HL-60 (cell line): ENCODE measurements around the gene PNMA8B.

ENCODE experiments used
- DNase-seq, 2 experiments: peaks; one replicate each; pipeline ENCODE4 v3.0.0-alpha.2; 2010 to 2020; ENCODE audit warnings: low read depth in 1 of 2, low spot score in 1 of 2
- H3K27ac ChIP-seq: fragments of 250-450 bp; sonication (Bioruptor Pico); replicated peaks from 2 replicates; pipeline ENCODE4 v1.5.1; 2020; ENCODE audit warnings: mild to moderate bottlenecking, moderate library complexity
- H3K27me3 ChIP-seq: fragments of 250-450 bp; sonication (Bioruptor Pico); 2 replicates; pipeline ENCODE4 v1.5.1; 2021; ENCODE audit warnings: mild to moderate bottlenecking, moderate library complexity; ENCODE audit not compliant: insufficient read depth, poor library complexity, severe bottlenecking
- H3K4me3 ChIP-seq: replicated peaks from 2 replicates; pipeline ENCODE4 v1.5.1; 2011; ENCODE audit warnings: mild to moderate bottlenecking, control low read depth, low read length; ENCODE audit not compliant: insufficient read depth
- GABPA ChIP-seq: IDR thresholded peaks from 2 replicates; pipeline ENCODE4 v1.6.1; 2012; ENCODE audit warnings: low read depth
- POLR2AphosphoS5 ChIP-seq: IDR thresholded peaks from 2 replicates; pipeline ENCODE4 v1.6.1; 2012; ENCODE audit warnings: low read depth
- SPI1 ChIP-seq: IDR thresholded peaks from 2 replicates; pipeline ENCODE4 v1.6.1; 2012; ENCODE audit warnings: low read depth, mild to moderate bottlenecking, borderline replicate concordance
- TF ChIP-seq, protein P1 (sequence below): IDR thresholded peaks from 2 replicates; pipeline ENCODE4 v1.6.1; 2012; ENCODE audit warnings: low read depth; ENCODE audit not compliant: insufficient replicate concordance
- TF ChIP-seq, protein P2 (sequence below): IDR thresholded peaks from one replicate; pipeline ENCODE4 v1.5.1; 2011; ENCODE audit warnings: low read length, control low read depth, inconsistent platforms; ENCODE audit not compliant: insufficient read depth

Gene PNMA8B

DNA sequence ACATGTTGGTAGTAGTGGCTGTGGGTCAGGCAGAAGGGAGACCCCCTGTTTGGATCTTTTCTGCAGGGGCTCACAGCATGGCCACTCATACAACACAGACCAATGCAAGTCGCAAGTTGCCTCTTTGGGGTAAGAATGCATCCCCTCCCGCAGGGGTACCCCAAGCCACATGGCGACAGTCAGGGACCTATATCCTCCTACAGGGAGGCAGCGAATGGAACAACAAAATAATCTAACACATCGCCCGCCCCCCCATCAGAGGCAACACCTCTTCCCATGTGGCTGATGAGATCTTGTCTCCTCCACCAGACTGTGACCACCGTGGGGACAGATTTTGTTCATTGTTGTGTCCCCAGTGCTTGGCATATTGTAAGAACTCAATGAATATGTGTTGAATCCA is 40.7 kb upstream of the PNMA8B start:
- Histone ChIP-seq H3K4me3 (no peak overlapping the region), H3K27me3 (no peaks in the 10 kb centered on the region), H3K27ac (no peak overlapping the region)
- no peak for TF ChIP-seq POLR2AphosphoS5
- TF ChIP-seq GABPA, result no peak
- TF ChIP-seq SPI1, result no peak
- TF ChIP-seq, protein P1, sequence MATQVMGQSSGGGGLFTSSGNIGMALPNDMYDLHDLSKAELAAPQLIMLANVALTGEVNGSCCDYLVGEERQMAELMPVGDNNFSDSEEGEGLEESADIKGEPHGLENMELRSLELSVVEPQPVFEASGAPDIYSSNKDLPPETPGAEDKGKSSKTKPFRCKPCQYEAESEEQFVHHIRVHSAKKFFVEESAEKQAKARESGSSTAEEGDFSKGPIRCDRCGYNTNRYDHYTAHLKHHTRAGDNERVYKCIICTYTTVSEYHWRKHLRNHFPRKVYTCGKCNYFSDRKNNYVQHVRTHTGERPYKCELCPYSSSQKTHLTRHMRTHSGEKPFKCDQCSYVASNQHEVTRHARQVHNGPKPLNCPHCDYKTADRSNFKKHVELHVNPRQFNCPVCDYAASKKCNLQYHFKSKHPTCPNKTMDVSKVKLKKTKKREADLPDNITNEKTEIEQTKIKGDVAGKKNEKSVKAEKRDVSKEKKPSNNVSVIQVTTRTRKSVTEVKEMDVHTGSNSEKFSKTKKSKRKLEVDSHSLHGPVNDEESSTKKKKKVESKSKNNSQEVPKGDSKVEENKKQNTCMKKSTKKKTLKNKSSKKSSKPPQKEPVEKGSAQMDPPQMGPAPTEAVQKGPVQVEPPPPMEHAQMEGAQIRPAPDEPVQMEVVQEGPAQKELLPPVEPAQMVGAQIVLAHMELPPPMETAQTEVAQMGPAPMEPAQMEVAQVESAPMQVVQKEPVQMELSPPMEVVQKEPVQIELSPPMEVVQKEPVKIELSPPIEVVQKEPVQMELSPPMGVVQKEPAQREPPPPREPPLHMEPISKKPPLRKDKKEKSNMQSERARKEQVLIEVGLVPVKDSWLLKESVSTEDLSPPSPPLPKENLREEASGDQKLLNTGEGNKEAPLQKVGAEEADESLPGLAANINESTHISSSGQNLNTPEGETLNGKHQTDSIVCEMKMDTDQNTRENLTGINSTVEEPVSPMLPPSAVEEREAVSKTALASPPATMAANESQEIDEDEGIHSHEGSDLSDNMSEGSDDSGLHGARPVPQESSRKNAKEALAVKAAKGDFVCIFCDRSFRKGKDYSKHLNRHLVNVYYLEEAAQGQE, result no peak
- TF ChIP-seq, protein P2, sequence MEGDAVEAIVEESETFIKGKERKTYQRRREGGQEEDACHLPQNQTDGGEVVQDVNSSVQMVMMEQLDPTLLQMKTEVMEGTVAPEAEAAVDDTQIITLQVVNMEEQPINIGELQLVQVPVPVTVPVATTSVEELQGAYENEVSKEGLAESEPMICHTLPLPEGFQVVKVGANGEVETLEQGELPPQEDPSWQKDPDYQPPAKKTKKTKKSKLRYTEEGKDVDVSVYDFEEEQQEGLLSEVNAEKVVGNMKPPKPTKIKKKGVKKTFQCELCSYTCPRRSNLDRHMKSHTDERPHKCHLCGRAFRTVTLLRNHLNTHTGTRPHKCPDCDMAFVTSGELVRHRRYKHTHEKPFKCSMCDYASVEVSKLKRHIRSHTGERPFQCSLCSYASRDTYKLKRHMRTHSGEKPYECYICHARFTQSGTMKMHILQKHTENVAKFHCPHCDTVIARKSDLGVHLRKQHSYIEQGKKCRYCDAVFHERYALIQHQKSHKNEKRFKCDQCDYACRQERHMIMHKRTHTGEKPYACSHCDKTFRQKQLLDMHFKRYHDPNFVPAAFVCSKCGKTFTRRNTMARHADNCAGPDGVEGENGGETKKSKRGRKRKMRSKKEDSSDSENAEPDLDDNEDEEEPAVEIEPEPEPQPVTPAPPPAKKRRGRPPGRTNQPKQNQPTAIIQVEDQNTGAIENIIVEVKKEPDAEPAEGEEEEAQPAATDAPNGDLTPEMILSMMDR, result no peak
- DNase-seq, result no peak

DNA sequence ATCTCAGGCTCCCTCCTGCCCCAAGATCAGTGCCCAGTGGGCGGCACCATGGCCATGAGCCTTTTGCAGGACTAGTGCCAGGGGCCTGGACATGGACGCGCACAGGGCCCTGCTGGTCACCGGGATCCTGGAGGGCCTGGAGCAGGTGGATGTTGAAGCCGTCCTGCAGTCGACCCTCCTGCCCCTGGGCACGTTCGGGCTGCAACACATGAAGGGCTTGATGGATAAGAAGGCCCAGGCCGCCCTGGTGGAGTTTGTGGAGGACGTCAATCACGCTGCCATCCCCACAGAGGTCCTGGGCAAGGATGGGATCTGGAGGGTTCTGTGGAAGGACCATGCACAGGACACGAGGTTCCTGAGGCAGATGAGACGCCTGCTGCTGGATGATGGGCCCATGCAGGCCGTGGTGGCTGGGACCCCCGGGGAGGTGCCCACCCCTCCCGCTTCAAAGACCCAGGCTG is 38.0 kb upstream of the PNMA8B start:
- DNase-seq, result no peak
- Histone ChIP-seq H3K27ac (no peak overlapping the region), H3K27me3 (no peaks in the 10 kb centered on the region), H3K4me3 (no peak overlapping the region)
- TF ChIP-seq SPI1, result no peak

DNA sequence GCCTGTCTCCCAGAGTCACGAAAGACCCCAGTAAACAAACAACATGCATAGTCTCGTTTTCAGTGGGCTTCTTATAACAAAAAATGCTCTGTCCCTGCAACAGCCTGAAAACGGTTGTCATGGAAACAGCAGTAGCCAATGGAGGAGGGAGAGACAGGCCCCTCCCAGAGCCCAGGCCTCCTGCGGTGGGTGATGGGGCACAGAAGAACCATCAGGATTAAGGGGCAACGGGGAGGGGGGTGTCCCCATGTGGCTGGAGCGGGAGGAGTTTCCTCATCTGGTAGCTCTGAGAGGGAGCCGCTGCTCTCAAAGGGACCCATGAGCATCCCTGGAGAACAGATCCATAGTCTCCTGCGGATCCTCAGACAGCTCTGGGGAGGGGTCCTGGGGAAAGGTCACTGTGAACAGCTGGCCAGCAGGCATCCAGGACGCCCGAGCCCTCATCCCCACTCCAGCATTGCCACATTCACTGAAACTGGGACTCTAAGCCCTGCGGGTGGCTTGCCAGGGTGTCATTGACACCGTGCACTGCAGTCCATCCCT is 37.5 kb upstream of the PNMA8B start:
- H3K27me3 ChIP-seq, result no peaks in the 10 kb centered on the region
- no peak overlapping the region for H3K27ac ChIP-seq
- TF ChIP-seq SPI1, result no peak
- no peak for TF ChIP-seq GABPA
- no peak for TF ChIP-seq POLR2AphosphoS5
- TF ChIP-seq, protein P2, result no peak
- TF ChIP-seq, protein P1, result no peak
- DNase-seq, result no peak
- H3K4me3 ChIP-seq, result no peak overlapping the region

- TF ChIP-seq, protein P1, result no peak
- TF ChIP-seq POLR2AphosphoS5 (no peak), SPI1 (no peak), GABPA (no peak)
- TF ChIP-seq, protein P2, result no peak
- H3K4me3 ChIP-seq, result no peak overlapping the region
- no peak overlapping the region; the same call in 1 of the 2 replicates for H3K27ac ChIP-seq
- no peaks in the 10 kb centered on the region for H3K27me3 ChIP-seq
- no peak for DNase-seq
These were observed 35.0 kb upstream of the PNMA8B start for GRCh38 chr19:46530636-46531035.
